NT2/D1 (cell line): Measurements from ENCODE around the gene MARK3.

ENCODE experiments used
- DNase-seq: peaks from one replicate; pipeline ENCODE4 v3.0.0-alpha.2; 2011; ENCODE audit warnings: low read depth, low spot score
- H3K27me3 ChIP-seq: 2 replicates; pipeline ENCODE4 v1.6.0; 2011; ENCODE audit warnings: mild to moderate bottlenecking; ENCODE audit not compliant: insufficient read length, insufficient read depth
- H3K36me3 ChIP-seq: 2 replicates; pipeline ENCODE4 v1.6.1; 2011; ENCODE audit warnings: mild to moderate bottlenecking, low read length, mixed read lengths; ENCODE audit not compliant: insufficient read depth, insufficient read length
- H3K4me1 ChIP-seq: 2 replicates; pipeline ENCODE4 v1.5.1; 2011; ENCODE audit not compliant: insufficient read depth, insufficient read length
- H3K4me3 ChIP-seq: 2 replicates; pipeline ENCODE4 v1.5.1; 2011; ENCODE audit warnings: low read depth; ENCODE audit not compliant: insufficient read length
- H3K9ac ChIP-seq: 2 replicates; pipeline ENCODE4 v1.6.0; 2011; ENCODE audit warnings: low read depth; ENCODE audit not compliant: insufficient read length
- H3K9me3 ChIP-seq: 2 replicates; pipeline ENCODE4 v1.5.1; 2011; ENCODE audit warnings: mild to moderate bottlenecking, low read length; ENCODE audit not compliant: insufficient read depth
- SUZ12 ChIP-seq: IDR thresholded peaks from 2 replicates; pipeline ENCODE4 v1.6.1; 2011; ENCODE audit not compliant: insufficient read length, insufficient read depth; ENCODE audit errors: extremely low read depth
- YY1 ChIP-seq: IDR thresholded peaks from 2 replicates; pipeline ENCODE4 v1.6.1; 2011; ENCODE audit not compliant: insufficient read length, insufficient read depth
- ZNF274 ChIP-seq: IDR thresholded peaks from 2 replicates; pipeline ENCODE4 v1.6.1; 2011; ENCODE audit warnings: mild to moderate bottlenecking, low read depth, low read length

MARK3 gene

DNA sequence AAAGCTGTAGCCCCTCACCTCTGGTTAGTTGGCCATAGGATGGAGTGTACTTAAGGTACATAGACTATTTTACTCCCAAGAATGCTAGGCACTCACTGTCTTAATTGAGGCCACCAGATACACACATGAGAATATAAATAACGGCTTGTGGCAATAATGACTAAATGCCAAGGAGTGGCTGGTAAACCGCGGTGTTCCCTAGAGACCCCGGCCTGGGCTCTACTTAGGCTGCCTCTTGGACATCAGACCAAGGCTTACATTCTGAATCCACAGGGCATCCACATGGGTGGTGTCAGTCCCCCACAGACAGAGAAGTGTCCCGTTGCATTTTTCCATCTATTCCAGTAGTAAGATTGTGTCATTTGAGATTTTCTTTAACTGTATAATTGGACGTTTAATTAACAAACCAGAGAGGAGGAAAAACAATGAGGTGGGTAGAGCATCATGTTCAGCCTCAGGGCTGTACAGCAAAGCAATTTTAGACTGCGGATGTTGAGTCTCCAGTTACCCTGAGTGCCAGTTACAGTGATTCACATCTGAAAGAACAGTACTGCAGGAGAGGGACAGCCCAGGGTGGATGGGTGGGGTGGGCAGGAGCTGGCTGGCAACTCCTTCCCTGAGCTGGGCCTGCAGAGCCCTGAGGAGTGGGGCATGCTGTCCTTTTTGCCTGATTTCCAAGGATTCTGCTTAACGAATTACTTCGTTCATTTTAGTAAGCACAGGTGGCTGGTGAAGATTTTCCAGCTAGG is 116.9 kb downstream of the MARK3 start:
- Histone ChIP-seq H3K4me3 (no peak overlapping the region), H3K27me3 (no peaks in the 10 kb centered on the region), H3K36me3 (peaks cover 59% of the 10 kb centered on the region), H3K4me1 (peaks cover 1% of the 10 kb centered on the region), H3K9me3 (no peaks in the 10 kb centered on the region), H3K9ac (no peak overlapping the region)
- no peak for DNase-seq
- TF ChIP-seq ZNF274 (no peak), YY1 (no peak), SUZ12 (no peak)

DNA sequence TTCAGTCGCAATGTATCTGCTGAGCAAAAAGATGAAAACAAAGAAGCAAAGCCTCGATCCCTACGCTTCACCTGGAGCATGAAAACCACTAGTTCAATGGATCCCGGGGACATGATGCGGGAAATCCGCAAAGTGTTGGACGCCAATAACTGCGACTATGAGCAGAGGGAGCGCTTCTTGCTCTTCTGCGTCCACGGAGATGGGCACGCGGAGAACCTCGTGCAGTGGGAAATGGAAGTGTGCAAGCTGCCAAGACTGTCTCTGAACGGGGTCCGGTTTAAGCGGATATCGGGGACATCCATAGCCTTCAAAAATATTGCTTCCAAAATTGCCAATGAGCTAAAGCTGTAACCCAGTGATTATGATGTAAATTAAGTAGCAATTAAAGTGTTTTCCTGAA is 117.7 kb downstream of the MARK3 start:
- no peak for TF ChIP-seq YY1
- TF ChIP-seq SUZ12, result no peak
- TF ChIP-seq ZNF274, result no peak
- Histone ChIP-seq H3K4me1 (peaks cover 1% of the 10 kb centered on the region), H3K27me3 (no peaks in the 10 kb centered on the region), H3K9me3 (no peaks in the 10 kb centered on the region), H3K36me3 (peaks cover 65% of the 10 kb centered on the region), H3K9ac (no peak overlapping the region), H3K4me3 (no peak overlapping the region)
- DNase-seq, result no peak

DNA sequence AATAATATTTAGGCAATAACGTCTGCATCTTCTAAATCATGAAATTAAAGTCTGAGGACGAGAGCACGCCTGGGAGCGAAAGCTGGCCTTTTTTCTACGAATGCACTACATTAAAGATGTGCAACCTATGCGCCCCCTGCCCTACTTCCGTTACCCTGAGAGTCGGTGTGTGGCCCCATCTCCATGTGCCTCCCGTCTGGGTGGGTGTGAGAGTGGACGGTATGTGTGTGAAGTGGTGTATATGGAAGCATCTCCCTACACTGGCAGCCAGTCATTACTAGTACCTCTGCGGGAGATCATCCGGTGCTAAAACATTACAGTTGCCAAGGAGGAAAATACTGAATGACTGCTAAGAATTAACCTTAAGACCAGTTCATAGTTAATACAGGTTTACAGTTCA is 118.1 kb downstream of the MARK3 start:
- no peaks in the 10 kb centered on the region for H3K27me3 ChIP-seq
- H3K4me1 ChIP-seq, result peaks cover 1% of the 10 kb centered on the region
- no peak for DNase-seq
- no peaks in the 10 kb centered on the region for H3K9me3 ChIP-seq
- H3K9ac ChIP-seq, result no peak overlapping the region
- peaks cover 66% of the 10 kb centered on the region for H3K36me3 ChIP-seq
- TF ChIP-seq SUZ12 (no peak), YY1 (no peak), ZNF274 (no peak)
- no peak overlapping the region for H3K4me3 ChIP-seq

DNA sequence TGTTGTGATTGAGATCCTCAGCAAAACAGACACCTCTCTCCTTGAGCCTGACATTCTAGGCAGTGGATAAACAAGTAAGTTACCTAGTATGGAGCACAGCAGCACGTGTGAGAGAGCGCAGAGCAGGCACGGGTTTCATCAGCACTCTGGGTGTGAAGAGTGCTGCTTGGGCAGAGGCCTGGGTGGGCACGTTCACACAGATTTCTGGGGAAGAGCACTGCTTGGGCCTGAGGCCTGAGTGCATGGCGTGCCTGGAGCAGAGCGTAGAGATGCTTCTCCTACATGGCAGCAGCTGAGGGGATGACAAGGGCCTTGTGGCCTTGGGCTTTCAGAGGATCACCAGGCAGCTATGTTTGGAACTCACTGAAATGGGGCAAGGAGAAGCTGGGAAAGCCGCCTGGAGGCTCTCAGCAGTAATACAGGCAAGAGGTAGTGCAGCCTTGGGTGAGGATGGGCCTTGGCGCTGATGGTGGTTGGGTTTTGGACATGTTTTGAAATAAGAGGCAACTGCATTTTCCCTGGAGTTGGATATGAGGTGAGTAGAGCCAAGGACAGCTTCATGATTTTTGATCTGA is 119.9 kb downstream of the MARK3 start:
- Histone ChIP-seq H3K9me3 (no peaks in the 10 kb centered on the region), H3K9ac (no peak overlapping the region), H3K36me3 (peaks cover 73% of the 10 kb centered on the region), H3K4me1 (peaks cover 1% of the 10 kb centered on the region), H3K4me3 (no peak overlapping the region), H3K27me3 (no peaks in the 10 kb centered on the region)
- DNase-seq, result no peak
- TF ChIP-seq SUZ12, result no peak
- no peak for TF ChIP-seq ZNF274

DNA sequence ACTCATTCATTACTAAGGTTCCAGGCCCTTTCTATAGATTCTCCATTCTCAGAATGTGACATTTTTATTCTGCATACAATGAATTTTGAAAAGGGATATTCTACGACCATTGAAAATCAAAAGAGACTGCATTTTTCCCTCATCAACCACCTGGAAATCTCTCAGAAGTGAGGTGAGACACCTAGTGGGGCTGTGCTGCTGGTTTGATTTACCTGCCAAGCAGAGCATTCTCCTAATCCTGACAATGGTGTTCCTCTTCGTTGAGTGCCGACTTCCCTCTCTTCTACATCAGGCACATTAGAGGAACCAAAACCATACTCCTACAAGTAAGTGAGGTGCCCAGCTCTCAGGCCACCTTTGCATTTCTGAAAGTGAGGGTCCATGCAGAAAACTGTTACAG is 122.5 kb downstream of the MARK3 start:
- Histone ChIP-seq H3K9me3 (no peaks in the 10 kb centered on the region), H3K36me3 (peaks cover 63% of the 10 kb centered on the region), H3K27me3 (no peaks in the 10 kb centered on the region), H3K4me1 (no peaks in the 10 kb centered on the region), H3K9ac (no peak overlapping the region), H3K4me3 (no peak overlapping the region)
- TF ChIP-seq ZNF274 (no peak), YY1 (no peak), SUZ12 (no peak)
- no peak for DNase-seq

DNA sequence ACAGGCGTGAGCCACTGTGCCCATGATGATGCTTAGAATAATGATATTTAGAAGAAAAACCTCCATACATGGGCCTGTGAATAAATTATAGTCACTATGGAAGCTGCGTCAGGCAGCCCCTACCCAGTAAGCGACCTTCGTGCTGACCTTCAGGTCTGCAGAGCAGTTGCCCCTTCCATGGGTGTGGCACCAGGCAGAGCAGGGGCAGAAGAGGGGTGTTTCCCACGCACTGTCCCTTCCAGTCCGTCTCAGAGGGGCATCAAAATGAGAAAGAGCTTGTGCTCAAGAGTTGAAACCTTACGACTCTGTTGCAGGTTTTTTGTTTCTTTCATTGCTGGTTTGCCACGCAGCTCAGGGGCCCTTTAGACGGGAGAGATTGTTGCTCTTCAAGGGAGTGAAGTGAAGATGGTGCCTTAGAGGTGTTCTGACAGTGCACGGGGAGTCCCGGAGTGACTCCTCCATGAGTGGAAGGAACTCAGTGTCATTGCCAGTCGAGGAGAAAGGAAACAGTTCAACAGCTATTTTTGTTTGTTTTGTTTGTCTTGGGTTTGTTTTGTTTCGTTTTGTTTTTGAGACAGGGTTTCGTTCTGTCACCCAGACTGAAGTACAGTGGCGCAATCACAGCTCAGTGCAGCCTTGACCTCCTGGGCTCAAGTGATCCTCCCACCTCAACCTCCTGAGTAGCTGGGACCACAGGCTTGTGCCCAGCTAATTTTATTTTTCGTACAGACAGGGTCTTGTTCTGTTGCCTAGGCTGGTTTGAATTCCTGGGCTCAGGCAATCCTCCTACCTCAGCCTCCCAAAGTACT is 123.5 kb downstream of the MARK3 start:
- H3K36me3 ChIP-seq, result peaks cover 62% of the 10 kb centered on the region
- DNase-seq, result no peak
- H3K4me3 ChIP-seq, result no peak overlapping the region
- no peak overlapping the region for H3K9ac ChIP-seq
- H3K27me3 ChIP-seq, result no peaks in the 10 kb centered on the region
- TF ChIP-seq YY1, result no peak
- no peak for TF ChIP-seq SUZ12
- no peak for TF ChIP-seq ZNF274
- peaks cover 2% of the 10 kb centered on the region for H3K4me1 ChIP-seq
- no peaks in the 10 kb centered on the region for H3K9me3 ChIP-seq
